HepG2 (cell line): ENCODE data around the gene FKBP10. TPM values are rescaled to one million over a fixed set of nuclear protein-coding genes. Genes with fewer than 3 reads are reported as not detected.

Source experiments
- IRF2 ChIP-seq: IDR thresholded peaks from 2 replicates; pipeline ENCODE4 v1.6.1; 2018; ENCODE audit warnings: missing genetic modification reagents, missing compliant biosample characterization
- NR3C1 ChIP-seq: sonication (generic); formaldehyde crosslinking; IDR thresholded peaks from 2 replicates; pipeline ENCODE4 v1.4.0; 2020; ENCODE audit warnings: missing genetic modification reagents
- PHF5A ChIP-seq: IDR thresholded peaks from one replicate; pipeline ENCODE4 v1.6.1; 2018; ENCODE audit warnings: low read depth, missing genetic modification reagents; ENCODE audit not compliant: unreplicated experiment
- PHF8 ChIP-seq: sonication (generic); formaldehyde crosslinking; IDR thresholded peaks from 2 replicates; pipeline ENCODE4 v1.5.0; 2020; ENCODE audit warnings: missing genetic modification reagents
- TBX3 ChIP-seq: fragments of 450-650 bp; IDR thresholded peaks from 2 replicates; pipeline ENCODE4 v1.6.1; 2017; ENCODE audit warnings: antibody characterized with exemption, mild to moderate bottlenecking, inconsistent platforms, borderline replicate concordance
- YY1 ChIP-seq: IDR thresholded peaks from 2 replicates; pipeline ENCODE4 v1.6.1; 2011; ENCODE audit warnings: low read length, low read depth, moderate library complexity, mild to moderate bottlenecking; ENCODE audit not compliant: insufficient read depth, insufficient replicate concordance
- ZNF180 ChIP-seq: sonication (generic); formaldehyde crosslinking; IDR thresholded peaks from 2 replicates; pipeline ENCODE4 v1.4.0; 2020; ENCODE audit warnings: low read depth, missing genetic modification reagents, borderline replicate concordance
- polyA plus RNA-seq, 8 experiments: library from polyadenylated mRNA; depleted of rRNA in 3 of 8; stranded (reverse) in 7 of 8; unstranded in 1 of 8; fragments of >200 nt; fragmentation: Illumina TruSeq in 4 of 8; extraction: Trizol in 4 of 8; gene quantifications; 2 replicates each; pipeline versions ENCODE4 v1.2.1 to v1.2.3, GENCODE V29; 2011 to 2016; ENCODE audit warnings: low read depth in 4 of 8, missing spikeins in 1 of 8, mixed read lengths in 1 of 8; ENCODE audit not compliant: insufficient read depth in 1 of 8
- total RNA-seq, 5 experiments: library from RNA; depleted of rRNA; stranded (reverse); fragments of >200 nt; fragmentation: Illumina TruSeq; extraction: Trizol; gene quantifications; 2 replicates each; pipeline ENCODE4 v1.2.3, GENCODE V29; 2016; ENCODE audit warnings: low read depth in 1 of 5
- TF ChIP-seq, protein P1 (sequence below): sonication (generic); formaldehyde crosslinking; conservative IDR thresholded peaks from 2 replicates; pipeline ENCODE4 v1.4.0; 2020; ENCODE audit warnings: mild to moderate bottlenecking, missing genetic modification reagents, moderate library complexity
- TF ChIP-seq, protein P2 (sequence below): sonication (generic); formaldehyde crosslinking; IDR thresholded peaks from 2 replicates; pipeline ENCODE4 v1.5.1; 2020; ENCODE audit warnings: mild to moderate bottlenecking, missing genetic modification reagents, borderline replicate concordance
- TF ChIP-seq, protein P3 (sequence below): fragments of 450-650 bp; IDR thresholded peaks from 2 replicates; pipeline ENCODE4 v1.6.1; 2017
- TF ChIP-seq, protein P4 (sequence below): IDR thresholded peaks from 2 replicates; pipeline ENCODE4 v1.6.1; 2016; ENCODE audit warnings: missing compliant biosample characterization, missing genetic modification reagents, borderline replicate concordance
- TF ChIP-seq, protein P5 (sequence below): sonication (generic); formaldehyde crosslinking; IDR thresholded peaks from 2 replicates; pipeline ENCODE4 v1.8.0; 2022; ENCODE audit warnings: missing genetic modification reagents, low read depth, mild to moderate bottlenecking, borderline replicate concordance
- TF ChIP-seq, protein P6 (sequence below), 2 experiments: sonication (generic) in 1 of 2; formaldehyde crosslinking in 1 of 2; IDR thresholded peaks; 2 replicates each; pipeline versions ENCODE4 v1.4.0 to v1.6.1; 2018 to 2020; ENCODE audit warnings: missing genetic modification reagents in 2 of 2, borderline replicate concordance in 1 of 2, low read depth in 1 of 2, mild to moderate bottlenecking in 1 of 2, missing biosample characterization in 1 of 2

FKBP10 gene
- total and polyA plus RNA-seq, 2 of the 13 experiments (the other 11 are each of a cell fraction or from before 2014, with no cell fraction given) = 149 to 573 TPM

DNA sequence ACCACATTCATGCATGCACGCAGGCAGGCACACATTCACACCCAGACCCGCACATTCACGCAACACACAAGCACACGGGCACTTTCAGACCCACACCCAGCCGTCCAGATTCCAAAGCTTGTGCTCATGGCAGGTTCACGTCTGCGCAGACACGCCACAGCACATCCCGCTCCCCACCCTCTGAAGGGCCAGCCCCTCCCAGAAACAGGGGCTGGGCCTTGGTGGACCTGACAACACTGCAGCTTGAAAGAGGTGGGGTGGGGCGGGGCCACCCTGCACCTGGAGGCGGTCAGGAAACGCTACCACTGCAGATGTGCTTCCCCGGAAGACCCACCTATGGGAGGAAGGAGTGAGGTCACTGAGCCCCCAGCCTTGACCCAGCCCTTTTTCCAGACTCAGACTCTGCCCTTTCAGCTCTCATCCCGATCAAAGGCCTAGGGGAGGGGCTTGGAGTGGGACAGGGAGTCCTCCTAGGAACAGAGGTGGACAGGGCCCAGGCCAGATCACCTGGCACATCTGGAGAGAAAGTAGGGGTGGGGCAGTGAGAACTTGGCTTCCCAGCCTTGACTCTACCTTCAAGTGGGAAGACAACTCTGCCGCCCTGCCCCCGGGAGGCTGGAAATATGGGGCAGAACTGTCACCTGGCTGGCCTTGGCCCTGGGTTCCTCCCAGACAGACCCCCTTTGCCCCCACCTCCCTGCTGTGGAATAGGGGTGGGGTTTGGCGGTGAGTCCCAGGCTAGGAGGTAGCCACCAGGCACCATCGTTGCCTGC, 12.0 kb upstream of the FKBP10 start (continued):
- no peak for TF ChIP-seq NR3C1
- no peak for TF ChIP-seq YY1
- no peak for TF ChIP-seq TBX3
- TF ChIP-seq, protein P1, sequence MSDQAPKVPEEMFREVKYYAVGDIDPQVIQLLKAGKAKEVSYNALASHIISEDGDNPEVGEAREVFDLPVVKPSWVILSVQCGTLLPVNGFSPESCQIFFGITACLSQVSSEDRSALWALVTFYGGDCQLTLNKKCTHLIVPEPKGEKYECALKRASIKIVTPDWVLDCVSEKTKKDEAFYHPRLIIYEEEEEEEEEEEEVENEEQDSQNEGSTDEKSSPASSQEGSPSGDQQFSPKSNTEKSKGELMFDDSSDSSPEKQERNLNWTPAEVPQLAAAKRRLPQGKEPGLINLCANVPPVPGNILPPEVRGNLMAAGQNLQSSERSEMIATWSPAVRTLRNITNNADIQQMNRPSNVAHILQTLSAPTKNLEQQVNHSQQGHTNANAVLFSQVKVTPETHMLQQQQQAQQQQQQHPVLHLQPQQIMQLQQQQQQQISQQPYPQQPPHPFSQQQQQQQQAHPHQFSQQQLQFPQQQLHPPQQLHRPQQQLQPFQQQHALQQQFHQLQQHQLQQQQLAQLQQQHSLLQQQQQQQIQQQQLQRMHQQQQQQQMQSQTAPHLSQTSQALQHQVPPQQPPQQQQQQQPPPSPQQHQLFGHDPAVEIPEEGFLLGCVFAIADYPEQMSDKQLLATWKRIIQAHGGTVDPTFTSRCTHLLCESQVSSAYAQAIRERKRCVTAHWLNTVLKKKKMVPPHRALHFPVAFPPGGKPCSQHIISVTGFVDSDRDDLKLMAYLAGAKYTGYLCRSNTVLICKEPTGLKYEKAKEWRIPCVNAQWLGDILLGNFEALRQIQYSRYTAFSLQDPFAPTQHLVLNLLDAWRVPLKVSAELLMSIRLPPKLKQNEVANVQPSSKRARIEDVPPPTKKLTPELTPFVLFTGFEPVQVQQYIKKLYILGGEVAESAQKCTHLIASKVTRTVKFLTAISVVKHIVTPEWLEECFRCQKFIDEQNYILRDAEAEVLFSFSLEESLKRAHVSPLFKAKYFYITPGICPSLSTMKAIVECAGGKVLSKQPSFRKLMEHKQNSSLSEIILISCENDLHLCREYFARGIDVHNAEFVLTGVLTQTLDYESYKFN (CRISPR knock-in tag) = peak; percentile 77
- TF ChIP-seq, protein P2, sequence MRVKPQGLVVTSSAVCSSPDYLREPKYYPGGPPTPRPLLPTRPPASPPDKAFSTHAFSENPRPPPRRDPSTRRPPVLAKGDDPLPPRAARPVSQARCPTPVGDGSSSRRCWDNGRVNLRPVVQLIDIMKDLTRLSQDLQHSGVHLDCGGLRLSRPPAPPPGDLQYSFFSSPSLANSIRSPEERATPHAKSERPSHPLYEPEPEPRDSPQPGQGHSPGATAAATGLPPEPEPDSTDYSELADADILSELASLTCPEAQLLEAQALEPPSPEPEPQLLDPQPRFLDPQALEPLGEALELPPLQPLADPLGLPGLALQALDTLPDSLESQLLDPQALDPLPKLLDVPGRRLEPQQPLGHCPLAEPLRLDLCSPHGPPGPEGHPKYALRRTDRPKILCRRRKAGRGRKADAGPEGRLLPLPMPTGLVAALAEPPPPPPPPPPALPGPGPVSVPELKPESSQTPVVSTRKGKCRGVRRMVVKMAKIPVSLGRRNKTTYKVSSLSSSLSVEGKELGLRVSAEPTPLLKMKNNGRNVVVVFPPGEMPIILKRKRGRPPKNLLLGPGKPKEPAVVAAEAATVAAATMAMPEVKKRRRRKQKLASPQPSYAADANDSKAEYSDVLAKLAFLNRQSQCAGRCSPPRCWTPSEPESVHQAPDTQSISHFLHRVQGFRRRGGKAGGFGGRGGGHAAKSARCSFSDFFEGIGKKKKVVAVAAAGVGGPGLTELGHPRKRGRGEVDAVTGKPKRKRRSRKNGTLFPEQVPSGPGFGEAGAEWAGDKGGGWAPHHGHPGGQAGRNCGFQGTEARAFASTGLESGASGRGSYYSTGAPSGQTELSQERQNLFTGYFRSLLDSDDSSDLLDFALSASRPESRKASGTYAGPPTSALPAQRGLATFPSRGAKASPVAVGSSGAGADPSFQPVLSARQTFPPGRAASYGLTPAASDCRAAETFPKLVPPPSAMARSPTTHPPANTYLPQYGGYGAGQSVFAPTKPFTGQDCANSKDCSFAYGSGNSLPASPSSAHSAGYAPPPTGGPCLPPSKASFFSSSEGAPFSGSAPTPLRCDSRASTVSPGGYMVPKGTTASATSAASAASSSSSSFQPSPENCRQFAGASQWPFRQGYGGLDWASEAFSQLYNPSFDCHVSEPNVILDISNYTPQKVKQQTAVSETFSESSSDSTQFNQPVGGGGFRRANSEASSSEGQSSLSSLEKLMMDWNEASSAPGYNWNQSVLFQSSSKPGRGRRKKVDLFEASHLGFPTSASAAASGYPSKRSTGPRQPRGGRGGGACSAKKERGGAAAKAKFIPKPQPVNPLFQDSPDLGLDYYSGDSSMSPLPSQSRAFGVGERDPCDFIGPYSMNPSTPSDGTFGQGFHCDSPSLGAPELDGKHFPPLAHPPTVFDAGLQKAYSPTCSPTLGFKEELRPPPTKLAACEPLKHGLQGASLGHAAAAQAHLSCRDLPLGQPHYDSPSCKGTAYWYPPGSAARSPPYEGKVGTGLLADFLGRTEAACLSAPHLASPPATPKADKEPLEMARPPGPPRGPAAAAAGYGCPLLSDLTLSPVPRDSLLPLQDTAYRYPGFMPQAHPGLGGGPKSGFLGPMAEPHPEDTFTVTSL = peak; percentile 49; the same call in 1 of the 2 replicates
- TF ChIP-seq, protein P3, sequence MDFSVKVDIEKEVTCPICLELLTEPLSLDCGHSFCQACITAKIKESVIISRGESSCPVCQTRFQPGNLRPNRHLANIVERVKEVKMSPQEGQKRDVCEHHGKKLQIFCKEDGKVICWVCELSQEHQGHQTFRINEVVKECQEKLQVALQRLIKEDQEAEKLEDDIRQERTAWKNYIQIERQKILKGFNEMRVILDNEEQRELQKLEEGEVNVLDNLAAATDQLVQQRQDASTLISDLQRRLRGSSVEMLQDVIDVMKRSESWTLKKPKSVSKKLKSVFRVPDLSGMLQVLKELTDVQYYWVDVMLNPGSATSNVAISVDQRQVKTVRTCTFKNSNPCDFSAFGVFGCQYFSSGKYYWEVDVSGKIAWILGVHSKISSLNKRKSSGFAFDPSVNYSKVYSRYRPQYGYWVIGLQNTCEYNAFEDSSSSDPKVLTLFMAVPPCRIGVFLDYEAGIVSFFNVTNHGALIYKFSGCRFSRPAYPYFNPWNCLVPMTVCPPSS = no peak
- no peak for TF ChIP-seq IRF2
- no peak for TF ChIP-seq PHF5A (CRISPR knock-in tag)
- TF ChIP-seq, protein P4, sequence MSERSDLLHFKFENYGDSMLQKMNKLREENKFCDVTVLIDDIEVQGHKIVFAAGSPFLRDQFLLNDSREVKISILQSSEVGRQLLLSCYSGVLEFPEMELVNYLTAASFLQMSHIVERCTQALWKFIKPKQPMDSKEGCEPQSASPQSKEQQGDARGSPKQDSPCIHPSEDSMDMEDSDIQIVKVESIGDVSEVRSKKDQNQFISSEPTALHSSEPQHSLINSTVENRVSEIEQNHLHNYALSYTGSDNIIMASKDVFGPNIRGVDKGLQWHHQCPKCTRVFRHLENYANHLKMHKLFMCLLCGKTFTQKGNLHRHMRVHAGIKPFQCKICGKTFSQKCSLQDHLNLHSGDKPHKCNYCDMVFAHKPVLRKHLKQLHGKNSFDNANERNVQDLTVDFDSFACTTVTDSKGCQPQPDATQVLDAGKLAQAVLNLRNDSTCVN (CRISPR knock-in tag) = peak; percentile 98
- TF ChIP-seq, protein P5, sequence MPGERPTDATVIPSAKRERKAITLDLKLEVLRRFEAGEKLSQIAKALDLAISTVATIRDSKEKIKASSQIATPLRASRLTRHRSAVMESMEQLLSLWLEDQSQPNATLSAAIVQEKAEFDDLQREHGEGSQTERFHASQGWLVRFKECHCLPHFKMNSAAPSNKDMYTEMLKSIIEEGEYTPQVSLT (CRISPR knock-in tag) = no peak
- no peak for TF ChIP-seq ZNF180 (CRISPR knock-in tag)
- TF ChIP-seq, protein P6, sequence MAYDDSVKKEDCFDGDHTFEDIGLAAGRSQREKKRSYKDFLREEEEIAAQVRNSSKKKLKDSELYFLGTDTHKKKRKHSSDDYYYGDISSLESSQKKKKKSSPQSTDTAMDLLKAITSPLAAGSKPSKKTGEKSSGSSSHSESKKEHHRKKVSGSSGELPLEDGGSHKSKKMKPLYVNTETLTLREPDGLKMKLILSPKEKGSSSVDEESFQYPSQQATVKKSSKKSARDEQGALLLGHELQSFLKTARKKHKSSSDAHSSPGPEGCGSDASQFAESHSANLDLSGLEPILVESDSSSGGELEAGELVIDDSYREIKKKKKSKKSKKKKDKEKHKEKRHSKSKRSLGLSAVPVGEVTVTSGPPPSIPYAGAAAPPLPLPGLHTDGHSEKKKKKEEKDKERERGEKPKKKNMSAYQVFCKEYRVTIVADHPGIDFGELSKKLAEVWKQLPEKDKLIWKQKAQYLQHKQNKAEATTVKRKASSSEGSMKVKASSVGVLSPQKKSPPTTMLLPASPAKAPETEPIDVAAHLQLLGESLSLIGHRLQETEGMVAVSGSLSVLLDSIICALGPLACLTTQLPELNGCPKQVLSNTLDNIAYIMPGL (CRISPR knock-in tag; IDR thresholded peaks at IDR 0.05; ENCODE audit: borderline replicate concordance in 1 of 2, low read depth in 1 of 2) = peak in 1 of 2 experiments; percentile 27; a peak in 1 of 4 replicates
- TF ChIP-seq PHF8 (CRISPR knock-in tag) = 0 out of 2 replicates have a peak, but pooled peaks have one; percentile 2
